Breast epithelium (tissue), 3 donors: ENCODE measurements around the gene ANXA2.

Experiments used
- CTCF ChIP-seq, 3 donors: fragments of 450-650 bp; IDR thresholded peaks; one replicate each; pipeline ENCODE4 v1.5.1; 2016 to 2017; ENCODE audit warnings: antibody characterized with exemption in 3 of 3, mild to moderate bottlenecking in 3 of 3, moderate library complexity in 3 of 3
- POLR2A ChIP-seq: fragments of 450-650 bp; IDR thresholded peaks from one replicate; pipeline ENCODE4 v1.6.1; 2016; ENCODE audit warnings: antibody characterized with exemption, mild to moderate bottlenecking, moderate library complexity
- POLR2AphosphoS5 ChIP-seq, 3 donors: sonication (generic); formaldehyde crosslinking; IDR thresholded peaks; one replicate each; pipeline ENCODE4 v1.6.1; 2017; ENCODE audit warnings: antibody characterized with exemption in 3 of 3

- TF ChIP-seq CTCF (IDR thresholded peaks at IDR 0.05): no peak
- no peak for TF ChIP-seq POLR2A
- TF ChIP-seq POLR2AphosphoS5 (IDR thresholded peaks at IDR 0.05): no peak
Measured at GRCh38 chr15:60405399-60405798, 7.6 kb upstream of the ANXA2 start.
